H9 (cell line): Measurements from ENCODE around the gene IRAG1. TPM values are rescaled to one million over a fixed set of nuclear protein-coding genes. Genes with fewer than 3 reads are reported as not detected.

Source experiments
- DNase-seq: peaks from one replicate; pipeline ENCODE4 v3.0.0-alpha.2; 2017
- H2AFZ ChIP-seq: one replicate; pipeline ENCODE4 v1.6.1; 2013; ENCODE audit warnings: mild to moderate bottlenecking, low read length, control low read depth, moderate library complexity
- H2AK5ac ChIP-seq: 2 replicates; pipeline ENCODE4 v1.6.1; 2013; ENCODE audit warnings: low read length, control low read depth, mixed read lengths; ENCODE audit not compliant: insufficient read length
- H2BK120ac ChIP-seq: one replicate; pipeline ENCODE4 v1.6.1; 2013; ENCODE audit warnings: low read depth, mild to moderate bottlenecking, low read length, control low read depth, inconsistent platforms; ENCODE audit not compliant: poor library complexity, severe bottlenecking
- H2BK12ac ChIP-seq: 2 replicates; pipeline ENCODE4 v1.6.1; 2013; ENCODE audit warnings: low read length, control low read depth, mixed read lengths, low read depth; ENCODE audit not compliant: insufficient read length
- H2BK15ac ChIP-seq: 2 replicates; pipeline ENCODE4 v1.6.1; 2013; ENCODE audit warnings: low read depth, low read length, control low read depth
- H2BK20ac ChIP-seq: one replicate; pipeline ENCODE4 v1.6.1; 2013; ENCODE audit warnings: low read depth, mild to moderate bottlenecking, low read length, control low read depth, inconsistent platforms; ENCODE audit not compliant: poor library complexity, severe bottlenecking
- H2BK5ac ChIP-seq: 2 replicates; pipeline ENCODE4 v1.6.1; 2013; ENCODE audit warnings: low read length, control low read depth, mixed read lengths; ENCODE audit not compliant: insufficient read length
- H3K14ac ChIP-seq: 2 replicates; pipeline ENCODE4 v1.6.1; 2013; ENCODE audit warnings: low read length, control low read depth; ENCODE audit not compliant: insufficient read depth
- H3K18ac ChIP-seq: 2 replicates; pipeline ENCODE4 v1.6.1; 2013; ENCODE audit warnings: low read depth, mild to moderate bottlenecking, mixed read lengths, low read length, control low read depth; ENCODE audit not compliant: insufficient read length
- H3K23ac ChIP-seq: 2 replicates; pipeline ENCODE4 v1.6.1; 2013; ENCODE audit warnings: low read length, control low read depth, mixed read lengths, low read depth; ENCODE audit not compliant: insufficient read length
- H3K23me2 ChIP-seq: 2 replicates; pipeline ENCODE4 v1.6.1; 2013; ENCODE audit warnings: low read depth, mild to moderate bottlenecking, mixed read lengths, low read length, control low read depth; ENCODE audit not compliant: insufficient read length, poor library complexity, severe bottlenecking
- H3K27ac ChIP-seq: 2 replicates; pipeline ENCODE4 v1.5.1; 2013; ENCODE audit warnings: low read length, control low read depth, mixed read lengths, low read depth; ENCODE audit not compliant: insufficient read length
- H3K27me3 ChIP-seq: 2 replicates; pipeline ENCODE4 v1.6.1; 2013; ENCODE audit warnings: low read length, control low read depth, inconsistent platforms; ENCODE audit not compliant: insufficient read depth
- H3K4ac ChIP-seq: 2 replicates; pipeline ENCODE4 v1.6.1; 2013; ENCODE audit warnings: low read depth, mild to moderate bottlenecking, control low read depth, inconsistent platforms, low read length, moderate library complexity
- H3K4me1 ChIP-seq: 2 replicates; pipeline ENCODE4 v1.6.1; 2013; ENCODE audit warnings: low read length, control low read depth, inconsistent platforms; ENCODE audit not compliant: insufficient read depth
- H3K4me2 ChIP-seq: 2 replicates; pipeline ENCODE4 v1.6.1; 2013; ENCODE audit warnings: low read length, control low read depth, mixed read lengths; ENCODE audit not compliant: insufficient read length, insufficient read depth
- H3K56ac ChIP-seq: 2 replicates; pipeline ENCODE4 v1.6.1; 2013; ENCODE audit warnings: low read depth, mild to moderate bottlenecking, mixed read lengths, low read length, control low read depth; ENCODE audit not compliant: insufficient read length
- H3K79me1 ChIP-seq: 2 replicates; pipeline ENCODE4 v1.6.1; 2013; ENCODE audit warnings: low read depth, mild to moderate bottlenecking, moderate library complexity, low read length, control low read depth, inconsistent platforms; ENCODE audit not compliant: insufficient read depth, poor library complexity, severe bottlenecking
- H3K79me2 ChIP-seq: 2 replicates; pipeline ENCODE4 v1.6.1; 2013; ENCODE audit warnings: low read length, control low read depth, inconsistent platforms; ENCODE audit not compliant: insufficient read depth
- H3K9ac ChIP-seq: 2 replicates; pipeline ENCODE4 v1.6.1; 2013; ENCODE audit warnings: low read length, control low read depth, mixed read lengths; ENCODE audit not compliant: insufficient read length; ENCODE audit errors: extremely low read depth
- H3K9me3 ChIP-seq: one replicate; pipeline ENCODE4 v1.6.1; 2013; ENCODE audit warnings: low read depth, low read length, inconsistent platforms; ENCODE audit not compliant: control insufficient read depth
- H3T11ph ChIP-seq: one replicate; pipeline ENCODE4 v1.6.1; 2013; ENCODE audit warnings: mild to moderate bottlenecking, low read length, control low read depth, inconsistent platforms
- H4K20me1 ChIP-seq: one replicate; pipeline ENCODE4 v1.6.1; 2013; ENCODE audit not compliant: control insufficient read depth, insufficient read length, insufficient read depth
- H4K5ac ChIP-seq: 2 replicates; pipeline ENCODE4 v1.6.1; 2013; ENCODE audit warnings: low read depth, mild to moderate bottlenecking, mixed read lengths, low read length, control low read depth; ENCODE audit not compliant: insufficient read length
- H4K8ac ChIP-seq: replicated peaks from 2 replicates; pipeline ENCODE4 v1.6.1; 2013; ENCODE audit warnings: low read length, control low read depth, mixed read lengths, low read depth; ENCODE audit not compliant: insufficient read length
- H4K91ac ChIP-seq: 2 replicates; pipeline ENCODE4 v1.6.1; 2013; ENCODE audit warnings: low read depth, mild to moderate bottlenecking, moderate library complexity, mixed read lengths, low read length, control low read depth; ENCODE audit not compliant: insufficient read length
- H3K27ac Mint-ChIP-seq, 3 experiments: 2 replicates in 2 of 3; 3 replicates in 1 of 3; pipeline ENCODE4 v1.8.0; 2020 to 2021; ENCODE audit warnings: mixed read lengths in 3 of 3, mild to moderate bottlenecking in 1 of 3, moderate library complexity in 1 of 3
- H3K27me3 Mint-ChIP-seq: 2 replicates; pipeline ENCODE4 v1.8.0; 2021; ENCODE audit warnings: low read depth, mild to moderate bottlenecking, moderate library complexity, mixed read lengths
- H3K36me3 Mint-ChIP-seq, 3 experiments: 2 replicates in 2 of 3; 3 replicates in 1 of 3; pipeline ENCODE4 v1.8.0; 2020 to 2021; ENCODE audit warnings: low read depth in 3 of 3, mixed read lengths in 3 of 3; ENCODE audit not compliant: insufficient read depth in 1 of 3
- H3K4me1 Mint-ChIP-seq, 2 experiments: 2 replicates each; pipeline ENCODE4 v1.8.0; 2020; ENCODE audit warnings: mixed read lengths in 2 of 2
- H3K4me3 Mint-ChIP-seq, 2 experiments: 2 replicates in 1 of 2; 3 replicates in 1 of 2; pipeline ENCODE4 v1.8.0; 2020 to 2021; ENCODE audit warnings: mild to moderate bottlenecking in 2 of 2, mixed read lengths in 2 of 2, moderate library complexity in 1 of 2
- H3K9me3 Mint-ChIP-seq, 2 experiments: 2 replicates in 1 of 2; 3 replicates in 1 of 2; pipeline ENCODE4 v1.8.0; 2020; ENCODE audit warnings: mild to moderate bottlenecking in 2 of 2, mixed read lengths in 2 of 2, moderate library complexity in 1 of 2
- CTCF ChIP-seq: fragments of 200-600 bp; sonication (generic); conservative IDR thresholded peaks from 3 replicates; pipeline ENCODE4 v1.8.0; 2021; ENCODE audit warnings: antibody characterized with exemption, mild to moderate bottlenecking
- WGBS: extraction: QIAGEN DNeasy Blood & Tissue Kit; methylation state at CpG from one replicate; pipeline ENCODE4 v1.1.7; 2013; ENCODE audit warnings: missing lambda C conversion rate, low lambda C conversion rate, mixed read lengths; ENCODE audit not compliant: insufficient read length; ENCODE audit errors: extremely low coverage; 5-methylcytosine and 5-hydroxymethylcytosine counted together
- total RNA-seq: library from RNA; stranded (reverse); gene quantifications from 2 replicates; pipeline ENCODE4 v1.2.1, GENCODE V29; 2021

IRAG1 gene
- total RNA-seq, 1 experiment from 2014 or later: 2.4 TPM

GRCh38 chr11:10716122-10716521, 22.6 kb upstream of the IRAG1 start:
- H3K27ac Mint-ChIP-seq: no peak overlapping the region

More at GRCh38 chr11:10716122-10716521, 22.6 kb upstream of the IRAG1 start:
- Histone ChIP-seq H2BK15ac (no peak overlapping the region), H2BK12ac (no peak overlapping the region), H3K23me2 (no peaks in the 10 kb centered on the region), H3K4me1 (no peaks in the 10 kb centered on the region), H2BK120ac (no peak overlapping the region), H2BK5ac (no peak overlapping the region), H3K9me3 (no peaks in the 10 kb centered on the region), H3K4me2 (no peak overlapping the region), H2AFZ (no peak overlapping the region), H3K23ac (no peak overlapping the region), H4K20me1 (no peaks in the 10 kb centered on the region), H3K18ac (no peak overlapping the region), H4K91ac (no peak overlapping the region), H2BK20ac (no peak overlapping the region), H3K79me2 (no peaks in the 10 kb centered on the region), H3K27ac (no peak overlapping the region), H3T11ph (no peak overlapping the region), H4K5ac (no peak overlapping the region), H3K9ac (no peak overlapping the region), H3K56ac (no peak overlapping the region), H3K4ac (no peak overlapping the region), H2AK5ac (no peak overlapping the region), H3K79me1 (no peaks in the 10 kb centered on the region), H4K8ac (no peak overlapping the region), H3K14ac (no peak overlapping the region), H3K27me3 (no peaks in the 10 kb centered on the region)
- H3K4me1 Mint-ChIP-seq: no peaks in the 10 kb centered on the region
- no peak overlapping the region for H3K4me3 Mint-ChIP-seq
- no peaks in the 10 kb centered on the region for H3K9me3 Mint-ChIP-seq
- TF ChIP-seq CTCF: no peak
- no peak for DNase-seq
- no peaks in the 10 kb centered on the region for H3K36me3 Mint-ChIP-seq
- H3K27me3 Mint-ChIP-seq: no peaks in the 10 kb centered on the region
- no CpG with 5 or more reads among the region's 3 CpGs for WGBS
